HG02870 (cell line): ENCODE data around the gene ENTPD2.

ENCODE experiments used
- ATAC-seq: cut with Tn5 transposase; IDR thresholded peaks from one replicate; pipeline ENCODE4 v1.9.1; 2021; ENCODE audit warnings: mild to moderate bottlenecking, moderate library complexity; ENCODE audit not compliant: unreplicated experiment

Gene ENTPD2

DNA sequence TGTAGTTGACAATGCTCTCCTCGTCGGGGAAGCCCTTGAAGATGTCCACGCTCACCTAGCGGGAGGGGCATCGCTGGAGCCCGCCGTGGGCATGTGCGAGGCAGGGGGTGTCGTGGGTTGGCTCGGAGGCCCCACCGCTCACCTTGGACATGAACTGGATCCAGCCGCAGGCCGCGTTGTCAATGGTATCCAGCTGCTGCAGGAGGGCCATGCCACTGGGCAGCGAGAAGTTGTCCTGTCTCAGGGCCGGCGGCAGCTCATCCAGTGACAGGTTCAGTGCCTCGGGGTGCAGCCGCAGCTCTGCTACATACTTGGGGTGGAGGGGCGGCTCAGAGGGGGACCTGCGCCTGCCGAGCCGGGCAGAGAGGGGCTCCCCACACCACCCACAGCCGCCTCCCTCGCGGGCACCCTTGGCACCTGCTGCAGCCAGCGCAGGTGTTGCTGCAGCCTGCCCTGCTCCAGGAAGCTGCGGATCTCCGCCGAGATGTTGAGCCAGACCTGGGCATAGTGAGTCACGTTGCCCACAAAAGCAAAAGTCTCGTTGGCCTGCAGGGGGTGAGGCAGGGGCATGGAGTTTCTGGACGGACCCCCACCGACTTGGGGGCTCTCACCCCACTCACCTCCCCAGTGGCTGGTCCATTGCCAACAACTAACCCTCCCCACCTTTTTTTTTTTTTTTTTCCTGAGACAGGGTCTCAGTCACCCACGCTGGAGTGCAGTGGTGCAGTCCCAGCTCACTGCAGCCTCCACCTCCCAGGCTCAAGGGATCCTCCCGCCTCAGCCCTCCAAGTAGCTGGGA is 34.9 kb downstream of the ENTPD2 start:
- ATAC-seq: no peak

DNA sequence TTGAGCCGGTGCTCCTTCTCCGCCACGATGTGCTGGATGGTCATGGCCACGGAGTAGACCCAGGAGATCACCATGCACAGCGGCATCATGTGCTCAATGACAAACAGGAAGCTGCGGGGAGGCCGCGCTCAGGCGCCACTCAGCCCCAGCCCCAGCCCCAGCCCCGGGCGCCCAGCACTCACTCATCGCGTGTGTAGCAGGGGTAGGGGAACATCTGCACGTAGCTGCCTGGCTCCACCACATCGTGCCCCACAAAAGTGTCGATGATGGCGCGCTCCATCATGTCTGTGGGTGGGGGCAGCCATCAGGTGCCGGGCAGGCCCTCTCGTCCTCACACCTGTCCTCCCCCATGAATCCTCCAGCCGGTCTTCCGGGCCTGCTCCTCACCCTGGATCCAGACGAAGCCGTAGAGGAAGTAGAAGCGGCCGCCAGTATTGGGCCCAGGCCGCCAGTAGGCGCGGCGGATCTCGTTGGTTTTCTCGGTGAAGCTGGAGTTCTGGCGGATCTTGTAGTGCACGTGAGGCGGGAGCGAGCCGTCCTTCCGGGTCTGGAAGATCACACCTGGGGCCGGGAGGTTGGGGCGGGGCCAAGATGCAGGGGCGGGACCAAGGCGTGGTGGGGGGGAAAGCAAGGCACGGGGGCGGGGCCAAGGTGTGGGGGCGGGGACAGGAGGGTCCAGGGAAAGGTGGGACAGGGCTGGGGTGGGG is 35.9 kb downstream of the ENTPD2 start:
- no peak for ATAC-seq

DNA sequence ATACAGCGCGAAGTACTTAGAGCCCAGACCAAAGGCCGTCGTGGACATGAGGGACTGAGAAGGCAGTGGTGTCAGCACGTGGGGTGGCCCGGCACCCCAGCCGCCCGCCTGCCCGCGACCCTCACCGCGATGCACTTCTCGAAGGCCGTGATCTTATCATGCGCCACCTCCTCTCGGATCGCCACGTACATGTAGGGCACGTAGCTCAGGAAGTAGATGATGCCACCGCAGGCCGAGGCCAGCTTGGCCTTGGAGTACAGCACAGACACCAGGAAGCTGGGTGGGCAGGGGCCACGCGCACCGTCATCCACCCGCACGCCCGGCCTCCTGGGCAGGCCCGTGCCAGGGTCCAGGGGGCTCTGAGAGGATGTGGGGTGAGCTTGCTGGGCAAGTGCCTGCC is 36.8 kb downstream of the ENTPD2 start:
- no peak for ATAC-seq

DNA sequence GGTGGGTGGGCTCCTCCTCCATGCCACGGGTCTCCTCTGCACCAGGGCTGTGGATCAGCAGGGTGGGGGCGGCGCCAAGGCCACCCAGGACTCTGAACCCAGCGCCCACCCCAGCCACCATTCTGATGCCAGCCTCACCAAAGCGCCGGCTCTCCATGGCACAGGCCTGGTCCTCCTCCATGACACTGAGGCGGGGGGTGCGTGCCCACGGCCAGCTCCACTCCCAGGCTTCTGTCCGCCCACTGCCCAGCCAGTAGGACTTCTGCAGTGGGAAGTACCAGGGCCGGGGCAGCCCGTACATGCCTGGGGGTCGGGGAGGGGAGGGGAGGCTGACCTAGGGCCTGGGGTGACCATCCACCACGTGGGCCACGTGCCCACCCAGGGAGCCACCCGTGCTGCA is 37.4 kb downstream of the ENTPD2 start:
- ATAC-seq: no peak

DNA sequence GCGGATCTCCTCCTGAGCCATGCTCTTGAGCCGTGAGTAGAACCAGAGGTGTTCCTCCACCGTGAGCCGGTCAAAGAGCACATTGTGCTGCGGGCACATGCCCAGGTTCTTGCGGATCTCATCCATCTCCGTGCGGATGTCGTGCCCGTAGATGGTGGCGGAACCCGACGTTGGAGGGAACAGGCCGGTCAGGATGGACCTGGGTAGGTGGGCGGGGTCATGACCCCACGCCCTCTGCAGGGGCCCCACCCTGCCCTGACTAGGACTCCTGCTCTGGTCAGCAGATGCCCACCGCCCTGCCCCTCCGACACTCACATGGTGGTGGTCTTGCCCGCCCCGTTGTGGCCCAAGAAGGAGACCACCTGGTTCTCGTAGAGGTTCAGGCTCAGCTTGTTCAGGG is 37.9 kb downstream of the ENTPD2 start:
- no peak for ATAC-seq

DNA sequence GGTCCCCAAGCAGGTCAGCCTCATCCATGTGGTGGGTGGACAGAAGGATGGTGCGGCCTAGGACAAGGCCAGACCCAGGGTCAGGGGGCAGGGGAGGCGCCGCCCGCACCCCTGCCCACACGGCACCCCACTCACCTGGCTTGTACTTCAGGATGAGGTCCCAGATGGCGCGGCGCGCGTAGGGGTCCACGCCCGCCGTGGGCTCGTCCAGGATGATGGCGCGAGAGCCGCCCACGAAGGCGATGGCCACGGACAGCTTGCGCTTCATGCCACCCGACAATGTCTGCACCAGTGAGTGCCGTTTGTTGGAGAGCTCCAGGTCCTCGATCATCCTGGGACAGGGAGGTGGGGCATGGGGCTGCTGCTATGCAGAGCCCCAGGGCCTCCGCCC is 38.3 kb downstream of the ENTPD2 start:
- ATAC-seq: no peak

DNA sequence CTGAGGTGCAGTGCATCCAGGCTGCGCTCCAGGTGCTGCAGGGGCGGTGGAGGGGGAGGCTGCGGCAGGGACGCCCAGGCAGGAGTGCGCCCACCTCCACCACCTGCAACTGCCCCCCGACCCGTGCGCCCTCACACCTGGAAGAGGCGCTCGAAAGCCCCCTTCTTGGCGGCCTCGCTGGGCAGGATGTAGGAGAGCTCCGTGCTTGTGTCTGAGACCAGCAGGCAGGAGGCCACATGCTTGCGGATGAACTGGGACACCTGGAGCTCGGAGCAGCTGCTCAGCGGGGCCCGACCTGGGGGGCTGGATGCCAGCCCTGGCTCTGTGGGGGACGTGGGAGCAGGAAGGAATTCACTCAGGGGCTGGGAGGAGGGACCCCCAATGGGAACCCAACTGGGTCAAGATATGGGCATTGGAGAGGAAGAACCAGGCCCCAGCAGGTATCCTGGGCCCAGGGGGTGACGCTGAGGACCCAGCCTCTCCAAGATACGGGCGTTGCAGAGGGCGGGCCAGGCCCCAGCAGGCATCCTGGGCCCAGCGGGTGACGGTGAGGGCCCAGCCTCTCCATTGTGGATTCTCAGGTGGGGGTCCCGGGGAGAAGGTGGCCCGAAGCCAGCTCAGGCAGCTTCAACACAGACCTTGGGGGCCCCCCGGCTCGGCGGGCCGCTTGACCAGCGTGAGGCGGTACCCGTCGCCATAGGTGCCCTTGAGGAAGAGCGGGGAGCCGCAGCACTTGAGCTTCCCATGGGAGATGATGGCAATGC is 38.9 kb downstream of the ENTPD2 start:
- no peak for ATAC-seq

DNA sequence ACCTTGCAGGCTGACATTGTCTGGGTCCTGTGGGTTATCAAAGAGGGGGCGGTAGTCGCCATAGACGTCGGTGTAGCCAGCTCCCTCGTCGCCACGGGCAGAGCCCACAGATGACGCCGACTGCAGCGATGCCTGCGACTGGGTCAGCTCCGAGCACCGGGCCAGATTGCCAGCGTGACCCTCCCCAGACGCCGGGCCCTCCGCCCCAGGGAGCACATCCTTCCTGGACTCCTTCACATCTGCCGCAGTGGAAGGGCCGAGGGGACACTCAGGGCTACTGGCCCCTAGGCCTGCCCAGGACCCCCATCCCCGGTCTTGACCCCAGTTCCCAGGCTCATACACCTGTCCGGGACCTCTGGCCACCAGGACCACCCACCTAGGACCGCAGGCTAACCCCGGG is 39.7 kb downstream of the ENTPD2 start:
- no peak for ATAC-seq

DNA sequence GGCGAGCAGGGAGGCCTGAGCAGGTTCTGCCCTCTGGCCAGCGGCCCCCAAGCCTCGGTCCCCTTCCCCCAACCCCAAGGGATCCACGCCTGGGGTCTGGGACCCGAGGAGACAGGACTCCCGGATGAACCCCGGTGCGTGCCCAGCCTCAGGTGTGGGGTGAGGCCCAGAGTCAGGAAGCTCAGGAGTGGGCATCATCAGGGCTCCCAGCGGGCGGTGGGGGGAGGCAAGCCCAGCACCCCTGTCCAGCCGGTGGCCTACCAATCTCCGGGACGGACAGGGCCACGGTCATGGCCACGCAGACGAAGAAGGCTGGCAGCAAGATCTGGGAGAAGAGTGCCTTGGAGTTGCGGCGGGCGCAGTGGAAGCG is 40.3 kb downstream of the ENTPD2 start:
- ATAC-seq: no peak

DNA sequence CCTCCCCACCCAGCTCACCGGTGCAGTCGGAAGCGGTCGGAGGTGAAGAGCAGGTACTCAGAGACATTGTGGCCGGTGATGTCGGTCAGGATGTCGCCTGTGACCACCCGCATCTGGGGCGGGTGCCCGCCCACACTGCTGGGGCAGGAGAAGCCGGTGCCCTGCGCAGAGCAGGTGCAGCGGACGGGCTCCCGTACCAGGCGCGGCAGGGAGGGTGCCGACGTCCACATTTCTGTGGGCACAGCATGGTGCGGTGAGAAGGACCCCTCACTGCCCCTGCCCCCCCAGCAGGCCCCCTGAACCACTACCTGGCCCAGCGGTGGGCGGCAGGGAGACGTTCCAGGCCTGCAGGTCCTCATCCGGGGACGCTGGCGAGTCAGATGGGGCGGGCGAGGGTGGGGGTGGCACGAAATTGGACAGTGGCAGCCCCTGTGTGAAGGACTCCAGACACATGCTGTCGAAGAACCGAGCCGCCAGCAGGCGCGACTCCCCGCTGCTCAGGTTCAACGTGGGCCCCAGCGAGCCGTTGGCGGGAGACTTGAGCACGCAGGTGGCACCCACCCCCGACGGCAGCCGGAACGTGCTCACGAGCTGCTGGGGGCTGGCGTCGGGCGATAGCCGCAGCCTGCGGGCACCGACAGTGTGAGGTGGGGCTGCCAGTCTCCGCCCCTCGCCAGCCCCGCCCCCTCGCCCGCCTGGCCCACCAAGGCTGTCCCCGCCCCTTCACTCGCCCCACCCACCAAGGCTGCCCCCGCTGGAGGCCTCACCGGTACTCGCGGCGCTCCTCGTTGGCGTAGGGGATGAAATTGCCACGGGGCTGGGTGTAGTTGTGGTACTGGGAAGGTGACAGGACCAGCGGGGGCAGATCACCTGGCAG is 40.9 kb downstream of the ENTPD2 start:
- ATAC-seq: no peak

DNA sequence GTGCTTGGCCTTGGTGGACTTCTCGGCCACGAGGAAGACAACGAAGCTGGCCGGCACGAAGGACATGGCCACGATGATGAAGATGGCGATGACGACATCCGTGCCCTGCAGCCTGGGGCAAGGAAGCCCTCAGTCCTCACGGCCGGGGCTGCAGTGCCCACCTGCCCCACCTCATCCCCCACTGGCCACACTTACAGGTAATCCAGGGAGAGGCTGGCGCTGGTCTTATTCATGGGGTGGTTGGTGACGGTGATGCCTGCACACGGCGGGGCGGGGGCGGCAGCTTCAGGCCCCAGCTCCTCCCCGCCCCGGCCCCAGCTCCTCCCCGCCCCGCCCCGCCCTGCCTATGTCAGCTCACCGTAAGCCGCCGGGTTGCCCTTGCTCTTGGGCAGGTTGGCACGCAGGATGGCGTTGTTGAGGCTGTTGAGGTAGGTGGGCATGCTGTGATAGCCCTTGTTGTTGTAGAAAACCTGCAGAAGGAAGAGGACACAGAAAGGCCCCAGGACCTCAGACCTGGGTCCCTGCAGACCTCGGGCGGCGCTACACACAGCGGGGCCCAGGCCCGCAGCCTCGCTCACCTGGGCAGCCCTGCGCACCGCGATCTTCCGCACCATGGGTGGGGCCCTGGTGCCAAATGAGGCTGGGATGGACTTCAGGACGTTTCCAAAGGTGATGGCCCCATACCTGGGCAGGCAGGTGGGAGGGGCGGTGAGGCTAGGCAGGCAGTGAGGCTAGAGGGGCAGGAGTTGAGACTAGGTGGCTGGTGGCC is 41.8 kb downstream of the ENTPD2 start:
- ATAC-seq: no peak

DNA sequence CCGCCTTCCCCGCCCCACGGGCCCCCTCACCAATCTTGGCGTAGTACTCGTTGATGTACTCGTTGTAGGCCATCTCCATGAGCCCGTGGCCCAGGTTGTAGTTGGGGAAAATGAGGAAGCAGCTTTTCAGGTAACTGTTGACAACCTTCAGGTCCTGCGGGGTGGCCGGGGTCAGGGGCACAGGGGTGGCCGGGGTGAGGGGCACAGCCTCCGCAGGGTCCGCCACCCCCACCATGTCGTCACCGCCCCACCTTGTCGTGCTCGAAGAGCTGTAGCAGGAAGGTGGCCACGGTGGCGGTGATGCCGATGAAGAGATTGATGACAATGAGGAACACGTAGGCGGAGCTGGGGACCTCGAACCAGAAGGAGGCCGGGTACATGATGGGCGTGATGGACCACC is 42.7 kb downstream of the ENTPD2 start:
- no peak for ATAC-seq

DNA sequence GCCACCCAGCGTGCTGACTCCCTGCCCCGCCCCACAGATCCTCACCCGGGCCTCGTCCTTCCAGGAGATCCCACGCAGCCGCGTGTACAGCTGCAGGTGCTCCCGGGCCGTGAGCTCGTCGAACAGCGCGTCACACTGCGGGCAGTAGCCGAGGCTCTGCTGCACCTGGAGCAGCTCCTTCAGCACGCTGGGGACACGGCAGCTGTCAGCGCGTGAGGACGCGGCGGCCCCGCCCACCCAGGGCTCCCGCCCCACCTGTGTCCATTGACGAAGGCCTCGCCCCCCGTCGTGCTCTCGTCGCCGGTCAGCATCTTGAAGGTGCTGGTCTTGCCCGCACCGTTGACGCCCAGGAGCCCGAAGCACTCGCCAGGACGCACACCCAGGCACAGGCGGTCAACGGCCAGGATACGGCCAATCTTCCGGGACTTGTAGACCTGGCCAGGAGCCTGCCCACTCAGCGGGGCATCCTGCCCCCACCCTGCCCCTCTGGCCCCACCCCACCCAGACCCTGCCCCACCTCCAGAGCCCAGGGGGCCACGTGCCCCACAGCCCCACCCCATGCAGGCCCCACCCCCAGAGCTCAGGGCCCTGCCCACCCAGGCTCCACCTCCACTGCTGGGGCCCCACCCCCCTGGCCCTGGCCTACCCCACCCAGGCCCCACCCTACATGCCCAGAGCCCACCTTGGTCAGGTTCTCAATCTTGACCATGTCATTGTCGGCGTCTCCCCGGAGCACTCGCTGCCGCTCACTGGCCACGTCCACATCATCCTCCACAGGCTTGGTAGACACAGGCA is 43.7 kb downstream of the ENTPD2 start:
- ATAC-seq: no peak

DNA sequence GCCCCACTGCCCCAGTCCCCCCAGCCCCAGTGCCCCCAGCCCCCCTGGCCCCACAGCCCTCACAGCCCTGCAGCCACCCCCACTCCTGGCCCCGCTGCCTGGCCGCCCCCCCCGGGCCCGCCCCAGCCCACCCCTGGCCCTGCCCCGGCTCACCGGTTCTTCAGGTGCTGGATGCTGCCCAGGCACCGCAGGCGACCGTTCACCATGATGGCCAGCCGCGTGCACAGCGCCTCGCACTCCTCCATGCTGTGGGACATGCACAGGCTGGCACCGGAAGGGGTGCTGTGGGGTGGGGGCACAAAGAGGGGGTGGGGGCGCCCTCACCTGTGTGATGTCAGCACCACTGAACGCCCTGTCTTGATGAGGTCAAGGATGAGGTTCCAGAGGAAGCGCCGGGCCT is 44.6 kb downstream of the ENTPD2 start:
- no peak for ATAC-seq

DNA sequence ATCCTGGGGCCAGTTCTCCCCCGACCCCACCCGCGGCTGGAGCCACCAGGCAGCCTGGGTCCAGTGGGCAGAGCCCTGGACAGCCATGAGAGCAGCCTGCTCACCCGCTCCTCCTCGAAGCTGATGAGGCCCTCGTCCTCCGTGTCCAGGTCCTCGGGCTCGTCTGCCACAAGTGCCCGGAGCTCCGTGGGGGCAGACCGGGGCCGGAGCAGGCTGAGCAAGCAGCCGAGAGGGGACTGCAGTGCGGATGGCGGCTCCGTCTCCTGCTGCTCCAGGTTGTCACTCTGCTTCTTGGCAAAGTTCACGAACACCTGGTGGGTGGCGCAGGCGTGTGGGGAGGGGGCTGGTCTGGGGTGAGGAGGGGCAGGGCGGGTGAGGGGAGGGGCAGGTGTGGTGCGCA is 45.5 kb downstream of the ENTPD2 start:
- no peak for ATAC-seq

DNA sequence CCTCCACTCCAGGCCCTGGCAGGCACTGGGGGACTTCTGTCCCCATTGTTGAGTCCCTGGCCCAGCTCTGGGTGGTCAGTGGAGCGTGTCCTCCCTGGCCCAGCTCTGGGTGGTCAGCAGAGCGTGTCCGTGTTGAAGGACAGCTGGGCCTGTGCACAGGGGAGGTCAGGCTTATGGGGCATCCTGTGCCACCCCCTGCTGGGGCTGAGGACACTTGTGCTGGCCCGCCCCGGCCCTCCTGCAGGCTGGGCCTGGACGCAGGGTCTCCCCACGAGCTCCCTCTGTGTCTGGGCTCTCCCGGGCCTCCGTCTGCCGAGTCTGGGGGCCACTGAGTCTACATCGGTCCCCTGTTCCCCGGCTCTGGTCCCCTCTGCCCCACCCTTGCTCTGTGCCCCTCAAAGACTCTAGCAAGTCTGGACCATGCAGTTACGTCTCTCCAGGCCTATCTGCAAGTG is 46.0 kb downstream of the ENTPD2 start:
- no peak for ATAC-seq

DNA sequence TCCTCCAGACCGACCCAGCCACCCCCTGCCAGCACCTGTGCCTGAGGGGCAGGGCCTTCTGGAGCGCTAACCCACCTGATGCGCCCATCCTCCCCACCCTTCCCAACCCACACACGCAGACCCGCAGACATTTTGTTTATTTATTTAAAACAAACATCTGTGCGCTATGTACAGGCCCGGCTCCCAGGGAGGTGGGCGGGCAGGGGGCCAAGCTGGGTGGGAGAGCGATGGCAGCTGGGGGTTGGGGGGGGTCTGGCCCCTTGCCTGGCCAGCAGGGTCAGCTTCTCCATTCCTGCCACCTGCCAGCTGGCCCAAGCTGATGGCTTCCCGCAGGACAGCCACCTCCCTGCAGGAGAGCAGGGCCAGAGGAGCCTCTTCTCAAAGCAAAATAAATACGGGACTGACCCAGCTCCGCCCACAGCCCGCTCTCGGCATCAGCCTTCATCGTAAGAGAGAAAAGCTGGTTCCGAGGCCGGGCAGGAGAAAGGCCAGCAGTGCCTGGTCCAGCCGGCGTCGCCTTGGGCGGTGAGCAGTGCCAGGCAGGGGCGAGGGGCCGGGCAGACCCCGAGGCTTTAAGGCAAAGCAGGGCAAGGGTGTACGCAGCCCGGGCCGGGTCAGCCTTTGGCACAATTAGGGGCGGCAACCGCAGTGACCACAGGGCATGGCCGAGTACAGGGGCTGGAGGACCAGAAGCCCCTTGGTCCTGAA is 46.6 kb downstream of the ENTPD2 start:
- no peak for ATAC-seq

DNA sequence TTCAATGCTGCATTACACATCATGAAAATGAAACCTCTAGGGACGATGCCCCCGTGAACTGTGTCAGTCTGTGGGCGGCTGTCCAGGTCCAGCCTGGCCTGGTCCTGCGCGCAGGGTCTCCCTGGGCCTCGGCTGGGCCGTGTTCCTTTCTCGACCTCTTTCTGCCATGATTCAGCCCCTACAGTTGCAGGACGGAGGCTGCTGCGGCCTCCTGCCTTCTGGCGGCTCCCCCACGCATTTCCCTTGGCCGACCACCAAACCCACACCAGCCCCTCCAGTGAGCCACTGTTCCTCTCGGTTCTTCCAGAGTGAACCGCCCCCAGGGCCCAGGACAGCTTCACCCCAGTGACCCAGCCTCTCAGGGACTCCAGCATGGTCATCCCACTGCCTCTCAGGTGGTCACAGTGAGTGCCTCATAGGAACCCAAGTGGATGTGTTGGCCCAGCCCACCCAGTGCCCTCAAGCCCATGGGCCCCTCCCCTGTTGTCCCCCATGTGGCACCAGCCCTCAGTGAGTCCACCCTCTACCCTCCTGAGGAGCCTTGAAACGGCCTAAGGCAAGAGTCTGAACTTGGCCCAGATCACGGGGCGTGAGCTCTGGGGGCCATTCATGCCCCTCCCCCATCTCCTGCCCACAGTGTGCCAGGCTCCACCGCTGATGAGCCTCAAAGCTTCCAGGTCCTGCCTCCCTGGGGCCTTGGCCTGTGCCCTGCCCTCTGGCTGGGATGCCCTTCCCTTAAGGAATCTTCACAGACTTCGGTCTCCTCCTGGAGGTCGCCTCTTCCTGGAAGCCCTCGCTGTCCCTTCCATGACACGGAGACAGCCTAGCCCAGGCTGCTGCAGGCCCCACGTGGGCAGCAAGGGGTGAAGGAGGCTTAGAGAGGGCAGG is 47.5 kb downstream of the ENTPD2 start:
- ATAC-seq: no peak
